ENCODE results near the gene FAM114A2.

- TF ChIP-seq, protein P1, sequence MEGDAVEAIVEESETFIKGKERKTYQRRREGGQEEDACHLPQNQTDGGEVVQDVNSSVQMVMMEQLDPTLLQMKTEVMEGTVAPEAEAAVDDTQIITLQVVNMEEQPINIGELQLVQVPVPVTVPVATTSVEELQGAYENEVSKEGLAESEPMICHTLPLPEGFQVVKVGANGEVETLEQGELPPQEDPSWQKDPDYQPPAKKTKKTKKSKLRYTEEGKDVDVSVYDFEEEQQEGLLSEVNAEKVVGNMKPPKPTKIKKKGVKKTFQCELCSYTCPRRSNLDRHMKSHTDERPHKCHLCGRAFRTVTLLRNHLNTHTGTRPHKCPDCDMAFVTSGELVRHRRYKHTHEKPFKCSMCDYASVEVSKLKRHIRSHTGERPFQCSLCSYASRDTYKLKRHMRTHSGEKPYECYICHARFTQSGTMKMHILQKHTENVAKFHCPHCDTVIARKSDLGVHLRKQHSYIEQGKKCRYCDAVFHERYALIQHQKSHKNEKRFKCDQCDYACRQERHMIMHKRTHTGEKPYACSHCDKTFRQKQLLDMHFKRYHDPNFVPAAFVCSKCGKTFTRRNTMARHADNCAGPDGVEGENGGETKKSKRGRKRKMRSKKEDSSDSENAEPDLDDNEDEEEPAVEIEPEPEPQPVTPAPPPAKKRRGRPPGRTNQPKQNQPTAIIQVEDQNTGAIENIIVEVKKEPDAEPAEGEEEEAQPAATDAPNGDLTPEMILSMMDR (IDR thresholded peaks at IDR 0.05), result no peak
- TF ChIP-seq POLR2A (IDR thresholded peaks at IDR 0.05), result no peak
These were observed 86.7 kb downstream of the FAM114A2 start for GRCh38 chr5:153952057-153952456.

Data from heart left ventricle (tissue), 13 donors.